Body of pancreas (tissue), 4 donors: Measurements from ENCODE around the gene NR5A1.

Source experiments
- CTCF ChIP-seq, 7 experiments: fragments of 450-650 bp in 4 of 7; fragments of 200-600 bp in 3 of 7; sonication (generic) in 3 of 7; IDR thresholded peaks; one replicate each; pipeline ENCODE4 v1.5.1; 2016 to 2019; ENCODE audit warnings: antibody characterized with exemption in 7 of 7
- POLR2A ChIP-seq, 3 donors: fragments of 450-650 bp; IDR thresholded peaks; one replicate each; pipeline ENCODE4 v1.6.1; 2016; ENCODE audit warnings: antibody characterized with exemption in 3 of 3, mild to moderate bottlenecking in 2 of 3

- no peak for TF ChIP-seq CTCF (IDR thresholded peaks at IDR 0.05)
- TF ChIP-seq POLR2A (IDR thresholded peaks at IDR 0.05) = no peak
Observed at GRCh38 chr9:124487260-124488182, 19.7 kb downstream of the NR5A1 start.
